COLO668 (cell line): Measurements from ENCODE around the gene IRX3.
"Not testable (repeated sequence)": the region's sequence is repeated elsewhere in the genome, so short reads cannot be mapped to it uniquely, and the experiment has no call there.

Source experiments
- DNase-seq: peaks from one replicate; lab custom pipeline; 2025; ENCODE audit not compliant: unreplicated experiment; lab: John Stamatoyannopoulos, UW

The IRX3 gene

DNA sequence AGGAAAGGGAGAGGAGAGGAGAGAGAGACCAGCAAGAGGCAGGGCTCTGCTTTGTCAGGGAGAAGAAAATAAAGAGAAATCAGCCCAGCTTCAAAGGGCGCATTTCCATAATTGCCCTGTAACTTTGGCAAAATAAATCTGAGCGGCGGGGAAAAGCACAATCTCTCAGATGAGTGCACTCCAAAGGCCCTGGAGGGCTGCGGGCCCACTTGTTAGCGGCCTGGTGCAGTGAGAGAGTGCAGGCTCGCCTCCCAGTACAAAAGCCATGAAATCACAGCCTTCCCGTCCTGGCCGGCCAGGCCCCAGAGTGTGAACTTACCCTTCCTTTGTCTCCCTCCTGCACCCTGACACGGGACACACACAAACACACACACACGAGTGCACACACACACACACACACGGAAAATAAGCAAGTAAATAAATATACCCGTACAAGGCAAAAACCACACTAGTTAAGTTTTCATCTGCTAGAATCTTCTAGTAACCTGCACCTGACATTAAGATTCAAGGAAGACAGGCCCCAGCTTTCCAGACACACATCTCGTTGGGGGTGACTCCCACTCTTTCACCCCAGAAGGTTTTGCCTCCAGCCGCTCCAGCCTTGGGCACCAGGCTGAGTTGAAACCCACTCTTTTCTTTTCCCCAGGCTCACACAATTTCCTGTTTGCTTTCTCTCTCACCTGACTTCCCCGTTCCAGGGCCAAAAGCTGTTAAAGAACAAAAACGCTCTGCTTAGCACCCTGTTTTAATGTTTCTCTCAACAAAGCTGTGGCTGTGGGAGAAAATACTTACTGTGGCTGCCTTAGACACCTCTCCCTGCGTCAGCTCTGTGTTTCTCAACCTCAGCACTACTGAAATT, 8.5 kb downstream of the IRX3 start:
- DNase-seq, result no peak

DNA sequence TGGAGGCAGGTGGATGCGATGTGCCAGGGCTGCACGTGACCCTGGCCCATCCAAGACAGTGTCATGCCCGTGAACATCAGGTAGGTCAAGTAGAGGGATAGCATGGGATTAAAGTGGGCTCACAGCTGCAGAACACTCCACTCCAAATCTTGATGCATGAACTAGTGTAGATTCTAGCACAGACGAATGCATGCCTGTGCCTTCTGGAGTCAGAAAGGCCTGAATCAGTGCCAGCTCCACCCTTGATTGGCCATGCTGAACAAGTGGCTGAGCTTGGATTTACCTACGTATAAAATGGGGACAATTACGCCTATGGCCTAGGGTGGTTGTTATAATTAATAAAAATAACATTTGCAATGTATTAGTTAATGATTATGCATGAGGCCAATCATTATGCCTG, 10.6 kb downstream of the IRX3 start:
- DNase-seq, result no peak

DNA sequence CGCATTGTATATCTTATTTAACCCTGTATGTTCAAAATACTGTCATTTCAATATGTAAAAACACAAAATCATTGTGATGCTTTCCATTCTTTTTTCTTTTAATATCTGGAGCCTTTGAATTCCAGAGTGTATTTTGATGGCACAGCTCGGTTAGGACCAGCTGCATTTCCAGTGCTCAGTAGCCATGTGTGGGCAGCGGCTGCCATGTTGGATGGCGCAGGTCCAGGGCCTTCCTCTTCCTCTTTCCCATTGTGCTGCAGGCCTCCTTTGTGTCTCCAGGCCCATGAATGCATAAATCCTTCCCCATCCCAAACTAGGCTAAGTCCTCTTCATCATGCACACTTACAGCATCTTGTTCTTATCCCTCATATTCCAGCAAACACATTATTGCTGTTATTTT, 13.0 kb downstream of the IRX3 start:
- DNase-seq, result no peak

DNA sequence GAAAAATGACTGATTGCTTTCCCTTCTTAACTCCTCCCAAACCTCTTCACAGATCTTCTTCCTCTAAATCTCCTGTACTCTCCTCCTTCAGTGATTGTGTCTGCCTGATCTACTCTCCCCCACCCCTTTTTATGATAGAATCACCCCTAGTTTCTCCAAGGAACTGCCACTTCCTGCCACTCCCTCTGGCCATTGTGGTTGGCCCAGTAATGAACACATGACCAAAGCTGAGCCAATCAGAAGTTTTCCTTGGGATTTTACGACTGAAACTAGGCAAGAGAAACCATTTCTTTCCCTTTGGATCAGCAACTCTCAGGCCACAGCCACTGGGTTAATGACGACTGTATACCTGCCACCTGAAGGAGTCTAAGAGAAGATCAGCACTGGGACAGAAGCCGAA, 15.9 kb downstream of the IRX3 start:
- no peak for DNase-seq

DNA sequence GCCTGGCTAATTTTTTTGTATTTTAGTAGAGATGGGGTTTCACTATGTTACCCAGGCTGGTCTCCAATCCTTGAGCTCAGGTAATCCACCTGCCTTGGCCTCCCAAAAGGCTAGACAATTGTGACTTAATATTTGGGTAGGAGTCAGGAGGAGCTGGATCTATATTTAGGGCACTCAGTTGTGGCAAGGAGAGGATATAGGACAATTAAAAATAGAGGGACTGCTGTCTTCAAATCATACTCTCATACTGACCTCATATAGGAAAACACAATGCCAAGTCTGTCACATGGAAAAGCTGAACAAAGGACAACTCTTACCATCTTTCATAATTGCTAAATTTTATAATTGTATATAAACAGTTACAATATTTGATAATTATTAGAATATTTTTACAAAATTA, 17.1 kb downstream of the IRX3 start:
- DNase-seq, result no peak

DNA sequence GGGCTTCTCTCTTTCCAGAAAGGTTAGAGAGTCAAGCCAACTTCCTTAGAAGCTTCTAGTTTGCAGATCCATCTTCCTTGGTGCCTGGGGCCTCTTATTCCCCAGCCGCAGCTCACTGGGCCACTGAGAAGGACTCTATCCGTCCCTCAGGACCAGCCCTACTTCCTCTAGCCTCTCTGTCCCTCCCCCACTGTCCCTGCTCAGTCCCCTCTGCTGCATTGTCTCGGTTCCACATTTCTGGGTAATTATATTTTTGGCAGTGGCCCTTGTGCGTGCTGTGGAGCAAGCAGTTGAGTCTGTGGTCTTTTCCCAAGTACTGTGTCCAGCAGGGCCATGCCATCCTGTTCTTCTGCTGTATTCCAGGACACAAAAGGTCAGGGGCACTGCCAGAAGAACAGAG, 17.8 kb downstream of the IRX3 start:
- no peak for DNase-seq

DNA sequence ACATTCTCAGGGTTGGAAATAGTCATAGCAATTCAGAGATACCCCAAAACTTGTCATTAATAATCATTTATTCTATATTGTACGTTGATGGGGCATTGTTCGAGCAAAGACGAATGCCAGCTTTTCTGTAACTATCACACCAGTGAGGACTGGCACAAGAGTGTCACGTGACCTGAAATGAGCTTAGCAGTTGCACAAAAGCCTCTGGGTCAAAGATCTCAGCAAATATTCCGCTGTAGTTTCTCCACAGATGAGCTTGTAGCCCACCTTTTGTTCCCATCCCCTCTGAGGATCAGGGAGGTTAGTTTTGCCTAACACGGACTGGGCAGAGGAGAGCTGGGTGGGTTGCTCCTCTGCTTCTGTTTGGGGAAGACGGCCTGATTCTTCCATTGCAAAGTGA, 18.2 kb downstream of the IRX3 start:
- DNase-seq, result no peak

DNA sequence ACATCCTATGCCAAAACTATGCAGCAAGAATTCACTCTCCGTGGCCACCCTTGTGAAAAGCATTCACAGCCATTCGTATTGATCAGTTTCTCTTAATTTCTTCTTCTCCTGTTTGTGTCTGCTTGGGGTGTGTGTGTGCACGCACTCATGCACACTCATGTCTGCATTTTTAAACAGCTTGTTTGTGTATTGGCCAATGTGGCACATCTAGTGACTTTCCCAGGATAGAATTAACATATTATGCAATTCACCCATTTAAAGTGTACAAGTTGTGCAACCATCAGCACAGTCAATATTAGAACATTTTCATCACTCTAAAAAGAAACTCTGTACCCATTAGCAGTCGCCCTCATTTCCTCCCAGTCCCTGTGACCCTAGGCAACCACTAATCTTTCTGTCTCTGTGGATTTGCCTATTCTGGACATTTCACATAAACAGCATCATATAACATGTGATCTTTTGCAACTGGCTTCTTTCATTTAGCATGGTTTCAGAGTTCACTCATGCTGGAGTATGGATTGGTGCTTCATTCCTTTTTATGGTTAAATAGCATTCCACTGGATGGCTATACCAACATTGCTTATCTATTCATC, 20.1 kb downstream of the IRX3 start:
- no peak for DNase-seq

DNA sequence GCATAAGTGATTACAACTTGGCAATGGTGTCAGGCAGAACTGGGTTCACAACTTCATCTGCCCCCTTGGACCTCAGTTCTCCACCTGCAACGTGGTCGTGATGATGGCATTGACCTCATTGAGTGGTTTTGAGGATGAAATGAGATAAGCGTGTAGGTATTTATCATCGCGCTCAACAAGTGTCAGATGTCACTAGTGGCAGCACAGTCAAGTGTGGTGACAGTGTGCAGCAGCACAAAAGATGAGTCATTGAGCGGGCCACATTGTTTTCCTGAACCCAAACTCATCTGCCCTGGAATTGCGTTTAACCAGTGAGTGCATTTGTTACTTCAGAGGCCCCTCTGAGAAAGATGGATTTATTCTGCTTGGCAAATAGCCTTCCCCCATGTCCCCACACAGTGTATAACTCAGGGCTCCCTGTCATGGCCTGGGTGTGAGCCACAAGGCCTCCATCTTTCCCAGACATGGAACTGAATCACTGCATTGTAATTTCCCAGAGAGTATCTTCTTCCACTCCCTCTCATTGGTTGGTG, 20.9 kb downstream of the IRX3 start:
- DNase-seq, result peak; percentile 22

DNA sequence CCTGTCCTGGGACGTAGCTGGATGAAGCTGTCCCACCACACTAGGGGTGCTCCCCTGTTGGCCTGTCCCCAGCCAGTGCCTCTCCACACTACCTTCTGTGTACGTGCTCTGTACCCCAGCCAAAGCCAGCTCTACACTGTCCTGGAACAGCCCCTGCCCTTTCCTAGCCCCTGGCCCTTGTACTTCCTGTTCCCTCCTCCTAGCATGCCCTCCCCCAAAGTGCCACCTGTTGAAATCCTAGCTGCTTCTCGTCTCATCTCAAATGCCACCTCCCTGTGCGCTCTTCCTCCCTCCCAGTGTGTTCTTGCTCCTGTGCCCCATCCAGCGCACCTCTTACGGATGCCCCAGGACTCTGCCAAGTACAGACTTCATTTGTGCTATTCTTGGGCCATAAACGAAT, 33.5 kb downstream of the IRX3 start:
- DNase-seq, result no peak

DNA sequence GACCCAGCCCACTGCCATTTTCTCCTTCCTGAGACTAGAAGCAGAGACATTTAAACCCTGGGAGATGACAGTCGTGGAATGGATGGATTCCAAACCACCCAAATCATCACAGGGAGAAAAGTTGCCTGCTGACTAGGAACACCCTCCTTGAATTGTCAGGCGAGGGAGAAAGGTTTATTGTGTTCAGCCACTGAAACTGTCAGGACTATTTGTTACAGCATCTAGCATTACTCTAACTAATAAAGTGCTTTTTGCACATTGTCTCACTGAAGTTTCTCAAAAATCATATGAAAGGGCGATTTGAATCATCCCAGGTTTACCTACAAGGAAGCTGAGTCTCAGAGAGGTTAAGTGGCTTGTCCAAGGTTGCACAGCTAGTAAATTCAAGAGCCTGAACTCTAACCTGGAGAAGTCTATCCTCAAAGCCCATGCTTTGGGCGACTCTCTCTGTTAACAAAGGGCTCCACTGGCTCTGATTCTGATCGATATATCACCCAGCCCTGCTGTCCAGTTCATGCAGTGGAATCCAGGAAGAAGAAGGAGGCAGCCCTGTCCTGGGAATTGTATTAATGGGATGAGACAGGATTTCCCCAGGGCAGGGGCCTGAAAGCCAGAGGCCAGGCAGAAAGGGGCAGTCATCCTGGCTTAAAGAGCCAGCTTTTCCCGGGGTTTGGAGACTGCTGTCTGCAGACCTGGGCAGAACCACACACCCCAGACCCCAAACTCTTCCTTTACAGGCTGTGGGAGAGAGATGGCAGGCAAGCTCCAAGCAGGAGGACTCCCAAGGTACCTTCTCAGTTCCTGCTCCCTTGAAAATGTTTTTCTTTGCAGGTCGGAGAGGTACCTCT, 37.5 kb downstream of the IRX3 start:
- DNase-seq, result no peak

DNA sequence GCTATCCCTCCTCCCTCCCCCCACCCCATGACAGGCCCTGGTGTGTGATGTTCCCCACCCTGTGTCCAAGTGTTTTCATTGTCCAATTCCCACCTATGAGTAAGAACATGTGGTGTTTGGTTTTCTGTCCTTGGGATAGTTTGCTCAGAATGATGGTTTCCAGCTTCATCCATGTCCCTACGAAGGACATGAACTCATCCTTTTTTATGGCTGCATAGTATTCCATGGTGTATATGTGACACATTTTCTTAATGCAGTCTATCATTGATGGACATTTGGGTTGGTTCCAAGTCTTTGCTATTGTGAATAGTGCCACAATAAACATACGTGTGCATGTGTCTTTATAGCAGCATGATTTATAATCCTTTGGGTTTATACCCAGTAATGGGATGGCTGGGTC, 38.9 kb downstream of the IRX3 start:
- DNase-seq, result not testable (repeated sequence)

DNA sequence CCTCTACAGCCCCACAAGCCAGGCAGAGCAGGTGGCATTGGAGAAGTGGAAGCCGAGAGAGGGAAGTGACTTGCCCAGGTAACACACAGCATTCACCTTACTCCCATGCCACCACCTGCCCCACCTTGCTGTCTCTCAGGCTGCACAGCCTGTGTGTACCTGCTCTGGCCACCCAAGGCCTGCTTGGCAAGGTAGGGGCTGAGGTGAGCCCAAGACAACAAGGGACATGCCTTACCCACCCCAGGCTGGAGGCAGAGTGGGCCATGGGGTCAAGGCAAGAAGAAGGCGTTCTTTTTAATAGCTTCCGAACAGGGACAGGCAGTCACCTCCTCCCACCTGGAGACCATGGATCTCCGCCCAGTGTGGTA, 40.1 kb downstream of the IRX3 start:
- no peak for DNase-seq

DNA sequence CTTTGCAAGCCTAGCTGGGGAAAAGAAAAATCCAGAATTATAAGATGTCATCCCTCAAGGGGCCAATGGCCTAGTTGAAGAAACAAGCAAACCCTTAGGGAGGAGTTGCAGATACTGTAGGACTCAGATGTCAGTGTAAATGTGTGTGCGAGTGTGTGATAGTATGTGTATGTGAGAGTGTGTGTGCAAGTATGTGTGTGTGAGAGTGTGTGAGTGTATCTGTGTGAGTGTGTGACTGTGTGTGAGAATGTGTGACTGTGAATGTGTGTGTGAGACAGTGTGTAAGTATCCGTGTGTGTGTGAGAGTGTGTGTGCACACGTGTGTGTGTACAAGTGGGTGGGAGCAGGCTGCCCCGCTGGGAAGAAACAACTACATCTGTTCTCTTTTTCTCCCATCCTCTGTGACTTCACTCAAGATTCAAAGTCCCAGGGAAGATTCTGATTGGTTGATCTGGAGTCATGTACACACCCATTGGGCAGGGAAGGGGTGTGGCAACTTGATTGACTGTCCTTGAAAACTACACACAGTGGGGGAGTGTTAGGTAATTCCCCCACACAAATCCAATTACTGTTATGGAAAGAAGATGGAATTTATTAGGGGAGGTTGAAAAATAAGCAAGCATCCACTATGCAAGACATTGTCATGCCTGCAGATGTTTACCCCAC, 40.7 kb downstream of the IRX3 start:
- no peak for DNase-seq

DNA sequence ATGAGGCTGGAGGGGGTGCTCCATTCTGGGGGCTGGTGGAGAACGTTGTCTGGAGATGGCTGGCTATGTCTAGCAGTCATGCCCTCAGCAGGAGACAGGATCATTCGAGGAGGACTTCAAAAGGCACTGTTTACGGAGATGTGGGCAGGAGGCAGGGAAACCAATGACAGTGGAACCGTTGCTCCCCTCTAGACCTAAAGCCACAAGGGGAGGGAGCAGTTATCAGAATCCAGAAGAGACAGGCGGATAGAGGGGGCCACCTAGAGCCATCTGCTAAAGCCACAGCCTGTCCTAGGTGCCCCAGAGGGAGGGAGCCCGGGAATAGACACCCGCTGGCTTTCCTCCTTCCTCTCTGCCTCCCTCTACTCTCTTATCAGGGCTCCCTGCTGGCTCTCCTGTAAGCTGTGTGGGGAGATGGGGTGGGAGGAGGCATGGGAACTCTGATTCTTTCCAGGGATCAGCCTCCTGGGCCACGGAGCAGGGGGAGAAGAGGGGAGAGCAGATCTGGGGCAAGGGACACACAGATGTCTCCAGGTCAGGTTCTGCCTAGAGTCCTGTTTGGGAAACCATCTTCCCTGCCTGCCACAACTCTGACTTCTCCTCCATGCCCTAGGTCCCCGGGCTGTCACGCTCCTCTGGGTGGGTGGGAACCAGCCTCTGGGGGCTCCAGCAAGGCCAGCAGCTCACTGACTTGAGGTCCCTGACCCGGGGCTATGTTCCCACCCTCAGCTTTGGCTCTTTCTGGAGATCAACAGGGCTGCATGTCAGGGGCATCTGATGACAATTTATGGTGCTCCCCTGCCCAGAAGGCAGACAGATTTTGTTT, 42.3 kb downstream of the IRX3 start:
- no peak for DNase-seq

DNA sequence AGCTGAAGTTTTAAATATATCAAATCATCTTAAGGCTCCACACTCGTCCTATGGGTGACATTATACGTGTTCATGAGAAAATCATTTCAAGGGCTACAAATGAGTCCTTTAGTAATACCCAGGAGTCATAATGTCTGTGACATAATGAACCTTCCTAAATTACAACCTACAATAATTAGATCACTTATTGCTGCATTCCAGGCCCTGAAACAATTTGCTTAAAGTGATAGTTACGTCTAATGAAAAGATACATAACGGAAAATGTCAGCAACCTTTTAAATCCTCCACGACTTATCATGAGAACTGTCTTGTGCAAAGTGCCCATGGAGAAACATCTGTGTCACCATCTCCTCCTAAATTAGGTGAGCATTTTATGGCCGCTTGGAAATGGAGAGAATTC, 43.4 kb downstream of the IRX3 start:
- no peak for DNase-seq

DNA sequence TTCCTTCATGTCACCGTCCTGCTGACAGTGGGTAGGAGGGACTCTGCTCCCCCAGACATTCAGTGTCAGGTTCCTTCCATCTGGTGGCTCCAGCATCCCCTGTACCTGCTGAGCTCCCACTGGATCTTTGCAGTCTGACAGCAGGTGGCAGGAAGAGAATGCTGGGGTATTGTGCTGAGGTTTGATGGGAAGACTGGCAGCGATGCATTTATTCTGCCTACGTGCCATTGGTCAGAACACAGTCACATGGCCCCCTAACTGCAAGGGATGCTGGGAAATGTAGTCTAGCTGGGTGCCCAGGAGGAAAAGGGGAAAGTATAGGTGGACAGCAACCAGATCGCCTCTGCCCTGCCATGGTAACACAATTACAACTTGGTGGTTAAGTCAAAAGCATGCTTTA, 44.4 kb downstream of the IRX3 start:
- DNase-seq, result peak; percentile 6

DNA sequence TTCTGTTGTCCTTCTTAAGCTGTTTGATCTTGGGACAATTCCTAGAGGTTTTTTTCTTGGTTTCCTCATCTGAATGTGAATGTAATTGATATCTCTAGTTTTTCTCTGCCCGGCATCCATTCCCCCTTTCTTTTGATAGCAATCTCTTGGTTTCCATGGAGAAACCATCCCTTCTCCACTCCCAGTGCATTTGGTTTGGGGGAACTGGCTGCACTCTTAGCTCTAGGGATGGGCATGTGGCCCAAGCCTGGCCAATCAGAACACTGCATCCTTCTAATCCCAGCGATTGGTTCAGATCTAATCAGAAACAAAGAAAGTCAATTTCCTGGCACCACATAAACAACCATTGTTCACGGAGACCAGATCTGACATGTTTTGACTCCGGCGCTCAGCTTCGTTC, 45.1 kb downstream of the IRX3 start:
- DNase-seq, result no peak

DNA sequence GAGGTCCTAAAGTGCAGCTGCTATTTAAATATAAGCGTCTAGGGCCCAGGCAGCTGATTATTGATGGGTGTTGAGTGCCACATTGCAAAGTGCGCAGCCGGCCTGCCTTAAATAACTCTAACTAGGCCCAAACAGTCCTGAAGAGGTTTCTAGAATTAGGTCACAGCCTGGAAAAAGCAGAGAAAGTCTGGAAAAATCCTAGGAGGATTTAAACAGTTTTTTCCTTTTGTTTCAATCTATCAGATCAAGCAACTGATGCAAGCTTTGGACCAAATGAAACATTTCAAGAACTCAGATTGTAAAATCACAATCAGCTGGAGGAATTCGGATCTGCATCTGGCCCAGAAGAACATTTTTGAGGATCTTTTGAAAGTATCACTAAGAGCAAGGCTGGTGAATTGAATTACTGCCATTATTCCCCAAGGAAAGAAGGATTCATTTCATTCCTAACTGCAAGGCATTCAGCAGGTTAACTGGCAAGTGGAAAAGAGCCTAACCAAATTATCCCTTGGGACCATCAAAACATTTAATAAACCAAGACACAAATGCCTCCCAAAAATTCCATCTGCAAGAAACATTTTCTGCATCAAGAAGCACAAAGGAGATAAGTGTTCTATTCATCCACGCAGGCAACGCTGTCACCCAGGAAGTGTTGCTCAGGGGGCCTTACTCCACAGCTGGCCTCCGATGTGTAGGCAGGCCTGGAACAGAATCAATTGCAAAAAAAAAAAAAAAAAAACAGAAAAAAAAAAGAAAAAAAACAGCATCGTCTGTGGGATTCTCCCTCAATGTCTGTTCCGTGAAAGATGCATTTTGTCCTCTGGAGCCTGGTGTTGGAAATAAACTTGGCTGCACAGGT, 46.1 kb downstream of the IRX3 start:
- DNase-seq, result no peak
